ENCODE results near the gene SBF1. TPM values are rescaled to one million over a fixed set of nuclear protein-coding genes. Genes with fewer than 3 reads are reported as not detected.
A peak's percentile ranks its signal among the peaks of the same experiment; 100 is the strongest.

The SBF1 gene
- total and polyA plus RNA-seq, 11 donors: 38.2 to 91.8 (median 63.2) TPM

DNA sequence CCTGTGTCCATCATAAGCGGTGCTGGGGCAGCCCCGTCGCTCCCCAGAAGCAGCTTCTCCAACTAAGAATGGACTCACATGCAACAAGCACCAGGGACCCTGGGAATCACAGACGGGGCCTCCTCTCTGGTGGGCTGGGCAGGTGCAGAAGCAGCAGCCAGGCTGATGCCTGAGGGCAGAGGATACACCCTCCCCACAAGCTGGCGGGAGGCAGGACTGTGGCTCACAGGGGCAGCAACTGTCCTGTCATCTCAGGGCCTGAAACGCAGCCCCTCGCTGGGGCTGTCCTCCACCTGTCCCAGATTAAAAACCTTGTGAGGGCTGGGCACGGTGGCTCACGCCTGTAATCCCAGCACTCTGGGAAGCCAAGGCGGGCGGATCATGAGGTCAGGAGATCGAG, 3.1 kb upstream of the SBF1 start:
- Histone ChIP-seq H3K36me3 (no peaks in the 10 kb centered on the region), H3K27ac (no peak overlapping the region), H3K9me3 (no peaks in the 10 kb centered on the region), H3K4me3 (no peak overlapping the region), H3K27me3 (peaks cover 21 to 41% (median 30%) of the 10 kb centered on the region in 9 donors), H3K4me1 (peaks cover 0 to 36% (median 21%) of the 10 kb centered on the region in 12 donors)
- intact Hi-C loops (cut with DNase I): no loop called here
- no peak for ATAC-seq
- WGBS, 4 donors: 84 to 93% (median 90%) methylated on average over 12 of the region's 12 CpGs
- no peak for TF ChIP-seq POLR2A (IDR thresholded peaks at IDR 0.05)
- TF ChIP-seq, protein P1, sequence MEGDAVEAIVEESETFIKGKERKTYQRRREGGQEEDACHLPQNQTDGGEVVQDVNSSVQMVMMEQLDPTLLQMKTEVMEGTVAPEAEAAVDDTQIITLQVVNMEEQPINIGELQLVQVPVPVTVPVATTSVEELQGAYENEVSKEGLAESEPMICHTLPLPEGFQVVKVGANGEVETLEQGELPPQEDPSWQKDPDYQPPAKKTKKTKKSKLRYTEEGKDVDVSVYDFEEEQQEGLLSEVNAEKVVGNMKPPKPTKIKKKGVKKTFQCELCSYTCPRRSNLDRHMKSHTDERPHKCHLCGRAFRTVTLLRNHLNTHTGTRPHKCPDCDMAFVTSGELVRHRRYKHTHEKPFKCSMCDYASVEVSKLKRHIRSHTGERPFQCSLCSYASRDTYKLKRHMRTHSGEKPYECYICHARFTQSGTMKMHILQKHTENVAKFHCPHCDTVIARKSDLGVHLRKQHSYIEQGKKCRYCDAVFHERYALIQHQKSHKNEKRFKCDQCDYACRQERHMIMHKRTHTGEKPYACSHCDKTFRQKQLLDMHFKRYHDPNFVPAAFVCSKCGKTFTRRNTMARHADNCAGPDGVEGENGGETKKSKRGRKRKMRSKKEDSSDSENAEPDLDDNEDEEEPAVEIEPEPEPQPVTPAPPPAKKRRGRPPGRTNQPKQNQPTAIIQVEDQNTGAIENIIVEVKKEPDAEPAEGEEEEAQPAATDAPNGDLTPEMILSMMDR (IDR thresholded peaks at IDR 0.05): no peak
- no peak for DNase-seq

- no peaks in the 10 kb centered on the region for H3K9me3 ChIP-seq
- intact Hi-C loops (cut with DNase I): no loop called here
- no peaks in the 10 kb centered on the region for H3K36me3 ChIP-seq
- TF ChIP-seq, protein P1 (IDR thresholded peaks at IDR 0.05): no peak
- no peak for TF ChIP-seq POLR2A (IDR thresholded peaks at IDR 0.05)
- ATAC-seq (no peak), DNase-seq (no peak)
- H3K4me1 ChIP-seq: peaks cover 0 to 40% (median 29%) of the 10 kb centered on the region in 12 donors
- H3K4me3 ChIP-seq: no peak overlapping the region
- peaks cover 11 to 30% (median 20%) of the 10 kb centered on the region in 9 donors for H3K27me3 ChIP-seq
- no peak overlapping the region for H3K27ac ChIP-seq
- WGBS, 4 donors: 71 to 85% (median 73%) methylated on average over 7 of the region's 7 CpGs
Observed at GRCh38 chr22:50476868-50477267, 2.0 kb upstream of the SBF1 start.

- 89 to 96% (median 94%) methylated on average over 6 of the region's 6 CpGs for whole genome bisulfite sequencing, 4 donors
- ATAC-seq: no peak
Observed at GRCh38 chr22:50475652-50476002, 792 bp upstream of the SBF1 start.

DNA sequence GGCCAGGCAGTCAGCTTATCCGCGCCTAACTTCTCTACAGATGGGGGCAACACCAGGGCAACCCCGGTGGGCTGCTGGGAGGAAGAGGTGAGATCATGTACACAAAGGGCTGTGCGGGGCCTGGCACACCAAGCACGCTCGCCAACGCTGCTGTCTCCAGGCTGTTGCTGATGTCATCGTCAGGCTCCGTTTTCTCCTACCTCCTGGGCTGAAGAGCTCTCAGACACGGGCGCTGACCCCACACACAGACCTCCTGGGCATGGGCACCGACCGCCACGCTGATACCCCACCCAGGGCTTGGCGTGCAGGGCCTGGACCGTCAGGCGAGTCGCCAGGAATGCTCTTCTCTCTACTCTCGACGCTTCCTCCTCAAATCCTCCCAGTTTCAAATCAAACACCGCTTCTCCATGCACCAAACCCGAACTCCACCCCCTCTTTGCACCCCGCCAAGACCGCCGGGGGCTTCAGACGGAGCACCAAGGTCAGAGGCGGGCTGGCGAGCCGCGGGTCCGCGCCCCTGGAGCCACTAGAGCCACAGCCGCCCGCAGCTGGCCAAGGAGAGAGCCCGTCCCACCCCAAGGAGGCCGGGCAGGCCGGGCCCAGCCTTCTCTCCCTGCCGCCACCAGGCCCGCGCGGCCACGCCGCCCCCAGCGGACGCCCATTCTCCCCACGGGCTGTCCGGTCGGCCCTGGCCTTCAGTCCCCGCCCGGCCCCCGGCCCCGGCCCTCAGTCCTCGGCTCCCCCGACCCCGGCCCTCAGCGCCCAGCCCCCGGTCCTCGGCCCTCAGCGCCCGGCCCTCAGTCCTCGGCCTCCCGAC, 772 bp downstream of the SBF1 start:
- Histone ChIP-seq H3K4me3 (peak overlapping the region; percentile 78 to 93 (median 87)), H3K27ac (peak overlapping the region in 9 of 12 donors; percentile 21 to 87 (median 67)), H3K9me3 (no peaks in the 10 kb centered on the region), H3K4me1 (peaks cover 0 to 57% (median 52%) of the 10 kb centered on the region in 12 donors), H3K36me3 (no peaks in the 10 kb centered on the region), H3K27me3 (peaks cover 0 to 2% (median 0%) of the 10 kb centered on the region in 9 donors)
- ATAC-seq (peak in 2 of 4 donors; percentile 25 to 38), DNase-seq (peak in 3 of 5 donors; percentile 36 to 72 (median 42))
- intact Hi-C loops (cut with DNase I): loop anchor here in 1 of 10 donors (2.0 kb wide), 1 partner anchor 33 kb away; the partner anchor contains the start of gene LMF2
- TF ChIP-seq POLR2A (IDR thresholded peaks at IDR 0.05): no peak
- TF ChIP-seq, protein P1 (IDR thresholded peaks at IDR 0.05): no peak
- 5 to 14% (median 9%) methylated on average over 23 to 62 of the region's 62 CpGs for WGBS, 4 donors

More at GRCh38 chr22:50475652-50476002, 792 bp upstream of the SBF1 start:
- Histone ChIP-seq H3K27me3 (peaks cover 0 to 18% (median 9%) of the 10 kb centered on the region in 9 donors), H3K36me3 (no peaks in the 10 kb centered on the region), H3K4me1 (peaks cover 0 to 42% (median 39%) of the 10 kb centered on the region in 12 donors), H3K9me3 (no peaks in the 10 kb centered on the region), H3K4me3 (peak overlapping the region in 11 of 12 donors; percentile 41 to 93 (median 87)), H3K27ac (peak overlapping the region in 3 of 12 donors; percentile 83 to 87 (median 85))
- TF ChIP-seq, protein P1 (IDR thresholded peaks at IDR 0.05): no peak
- TF ChIP-seq POLR2A (IDR thresholded peaks at IDR 0.05): no peak
- intact Hi-C loops (cut with DNase I): loop anchor here in 1 of 10 donors (2.0 kb wide), 1 partner anchor 31 kb away; the partner anchor contains the start of gene LMF2
- no peak for DNase-seq

Measured in heart left ventricle (tissue), 16 donors.